Measurements from ENCODE around the gene RPRD1B.

Gene RPRD1B

DNA sequence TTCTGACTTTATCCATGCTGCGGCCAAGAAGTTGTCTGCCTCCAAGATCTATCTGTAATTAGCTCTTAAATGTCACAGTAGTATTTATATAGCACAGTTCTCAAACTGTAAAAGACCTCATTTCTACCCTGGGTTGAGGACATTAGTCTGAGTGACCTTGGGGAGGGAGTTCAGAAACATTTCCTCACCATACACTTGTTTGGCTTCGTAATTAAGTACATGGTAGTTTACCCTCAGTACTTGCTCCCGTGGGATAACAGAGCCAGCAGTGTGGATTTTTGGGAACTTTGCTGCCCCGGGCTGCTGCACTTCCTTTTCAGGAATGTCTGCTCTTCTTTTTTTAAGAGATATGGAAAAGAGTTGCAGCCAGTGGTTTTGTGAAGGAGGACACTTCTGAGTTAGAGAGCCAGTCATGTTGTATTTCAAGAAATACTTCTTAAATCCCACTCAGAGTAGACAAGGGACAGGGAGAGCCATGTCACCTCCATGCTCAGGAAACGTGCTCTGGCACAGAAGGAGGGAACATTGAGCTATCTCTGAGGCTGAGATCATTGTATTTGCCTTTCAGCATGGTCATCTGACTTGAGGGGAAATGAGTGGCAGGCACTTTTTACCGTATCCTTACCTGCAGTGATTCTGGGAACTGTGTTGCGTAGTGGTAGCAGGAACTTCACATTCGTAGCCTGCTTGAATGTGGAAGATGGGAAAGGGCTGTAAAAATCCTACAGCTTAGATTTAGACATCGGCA is 33.6 kb downstream of the RPRD1B start:
- Histone ChIP-seq H3K27ac (ENCODE audit: low read length) (no peak overlapping the region), H2AFZ (ENCODE audit: low read depth, low read length) (no peak overlapping the region), H3K36me3 (ENCODE audit: insufficient read depth, low read length) (peaks cover 100% of the 10 kb centered on the region), H3K79me2 (ENCODE audit: insufficient read depth, low read length) (no peaks in the 10 kb centered on the region), H3K4me1 (ENCODE audit: insufficient read depth, low read length) (no peaks in the 10 kb centered on the region), H3K9ac (ENCODE audit: low read depth, low read length) (no peak overlapping the region), H3K27me3 (ENCODE audit: insufficient read depth, low read length, poor library complexity) (no peaks in the 10 kb centered on the region), H3K4me2 (ENCODE audit: insufficient read depth, low read length) (no peak overlapping the region), H3K9me3 (ENCODE audit: insufficient read depth, low read length, severe bottlenecking) (no peaks in the 10 kb centered on the region), H4K20me1 (ENCODE audit: insufficient read depth, low read length) (0 out of 2 replicates have a peak, but pooled peaks cover 2% of the 10 kb centered on the region), H3K4me3 (ENCODE audit: low read depth in 1 of 2, low read length in 2 of 2) (no peak overlapping the region)
- DNase-seq = no peak
- TF ChIP-seq, protein P1, sequence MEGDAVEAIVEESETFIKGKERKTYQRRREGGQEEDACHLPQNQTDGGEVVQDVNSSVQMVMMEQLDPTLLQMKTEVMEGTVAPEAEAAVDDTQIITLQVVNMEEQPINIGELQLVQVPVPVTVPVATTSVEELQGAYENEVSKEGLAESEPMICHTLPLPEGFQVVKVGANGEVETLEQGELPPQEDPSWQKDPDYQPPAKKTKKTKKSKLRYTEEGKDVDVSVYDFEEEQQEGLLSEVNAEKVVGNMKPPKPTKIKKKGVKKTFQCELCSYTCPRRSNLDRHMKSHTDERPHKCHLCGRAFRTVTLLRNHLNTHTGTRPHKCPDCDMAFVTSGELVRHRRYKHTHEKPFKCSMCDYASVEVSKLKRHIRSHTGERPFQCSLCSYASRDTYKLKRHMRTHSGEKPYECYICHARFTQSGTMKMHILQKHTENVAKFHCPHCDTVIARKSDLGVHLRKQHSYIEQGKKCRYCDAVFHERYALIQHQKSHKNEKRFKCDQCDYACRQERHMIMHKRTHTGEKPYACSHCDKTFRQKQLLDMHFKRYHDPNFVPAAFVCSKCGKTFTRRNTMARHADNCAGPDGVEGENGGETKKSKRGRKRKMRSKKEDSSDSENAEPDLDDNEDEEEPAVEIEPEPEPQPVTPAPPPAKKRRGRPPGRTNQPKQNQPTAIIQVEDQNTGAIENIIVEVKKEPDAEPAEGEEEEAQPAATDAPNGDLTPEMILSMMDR (IDR thresholded peaks at IDR 0.05; ENCODE audit: borderline replicate concordance, extremely low read depth, low read length, poor library complexity, severe bottlenecking) = no peak
- no peak for ATAC-seq (ENCODE audit: insufficient read depth, low read depth)

GRCh38 chr20:38067717-38068365 is 34.3 kb downstream of the RPRD1B start:
- ATAC-seq (ENCODE audit: insufficient read depth, low read depth) (no peak), DNase-seq (no peak)
- H3K79me2 ChIP-seq (ENCODE audit: insufficient read depth, low read length) = no peaks in the 10 kb centered on the region
- H3K36me3 ChIP-seq (ENCODE audit: insufficient read depth, low read length) = peaks cover 99% of the 10 kb centered on the region
- no peak overlapping the region for H3K27ac ChIP-seq (ENCODE audit: low read length)
- TF ChIP-seq, protein P1 (IDR thresholded peaks at IDR 0.05; ENCODE audit: borderline replicate concordance, extremely low read depth, low read length, poor library complexity, severe bottlenecking) = no peak
- no peak for TF ChIP-seq EZH2 (IDR thresholded peaks at IDR 0.05; ENCODE audit: borderline replicate concordance, low read depth, low read length, severe bottlenecking)
- H3K9me3 ChIP-seq (ENCODE audit: insufficient read depth, low read length, severe bottlenecking) = no peaks in the 10 kb centered on the region
- no peak overlapping the region for H2AFZ ChIP-seq (ENCODE audit: low read depth, low read length)
- H4K20me1 ChIP-seq (ENCODE audit: insufficient read depth, low read length) = 0 out of 2 replicates have a peak, but pooled peaks cover 2% of the 10 kb centered on the region
- H3K4me1 ChIP-seq (ENCODE audit: insufficient read depth, low read length) = no peaks in the 10 kb centered on the region
- H3K9ac ChIP-seq (ENCODE audit: low read depth, low read length) = no peak overlapping the region
- H3K27me3 ChIP-seq (ENCODE audit: insufficient read depth, low read length, poor library complexity) = no peaks in the 10 kb centered on the region
- no peak overlapping the region for H3K4me3 ChIP-seq (ENCODE audit: low read depth in 1 of 2, low read length in 2 of 2)
- no peak overlapping the region for H3K4me2 ChIP-seq (ENCODE audit: insufficient read depth, low read length)

GRCh38 chr20:38072898-38073297 is 39.4 kb downstream of the RPRD1B start:
- DNase-seq = no peak
- H3K36me3 ChIP-seq (ENCODE audit: insufficient read depth, low read length) = peaks cover 87% of the 10 kb centered on the region
- peaks cover 15% of the 10 kb centered on the region; the same call in 1 of the 2 replicates for H3K79me2 ChIP-seq (ENCODE audit: insufficient read depth, low read length)
- H2AFZ ChIP-seq (ENCODE audit: low read depth, low read length) = no peak overlapping the region
- H3K4me2 ChIP-seq (ENCODE audit: insufficient read depth, low read length) = no peak overlapping the region
- TF ChIP-seq, protein P1 (IDR thresholded peaks at IDR 0.05; ENCODE audit: borderline replicate concordance, extremely low read depth, low read length, poor library complexity, severe bottlenecking) = no peak
- no peak for TF ChIP-seq EZH2 (IDR thresholded peaks at IDR 0.05; ENCODE audit: borderline replicate concordance, low read depth, low read length, severe bottlenecking)
- H3K4me1 ChIP-seq (ENCODE audit: insufficient read depth, low read length) = no peaks in the 10 kb centered on the region
- H3K9me3 ChIP-seq (ENCODE audit: insufficient read depth, low read length, severe bottlenecking) = no peaks in the 10 kb centered on the region
- H4K20me1 ChIP-seq (ENCODE audit: insufficient read depth, low read length) = peaks cover 5% of the 10 kb centered on the region; the same call in 1 of the 2 replicates
- H3K27me3 ChIP-seq (ENCODE audit: insufficient read depth, low read length, poor library complexity) = no peaks in the 10 kb centered on the region
- no peak for ATAC-seq (ENCODE audit: insufficient read depth, low read depth)
- H3K27ac ChIP-seq (ENCODE audit: low read length) = no peak overlapping the region
- H3K9ac ChIP-seq (ENCODE audit: low read depth, low read length) = no peak overlapping the region
- no peak overlapping the region for H3K4me3 ChIP-seq (ENCODE audit: low read depth in 1 of 2, low read length in 2 of 2)

All from DND-41 (cell line).